T-helper 2 cell (primary cell): ENCODE results near the gene SHISA6.

Source experiments
- DNase-seq, 5 experiments: peaks; one replicate each; pipeline versions ENCODE4 v3.0.0 to v3.0.0-alpha.2; 2012 to 2022

The SHISA6 gene

GRCh38 chr17:11356371-11356770, 115.4 kb downstream of the SHISA6 start:
- DNase-seq: no peak

- DNase-seq: no peak
Observed at GRCh38 chr17:11363565-11364117, 122.6 kb downstream of the SHISA6 start.

- no peak for DNase-seq
Observed at GRCh38 chr17:11366272-11366850, 125.3 kb downstream of the SHISA6 start.

- no peak for DNase-seq
Observed at GRCh38 chr17:11369575-11369974, 128.6 kb downstream of the SHISA6 start.

- no peak for DNase-seq
Observed at GRCh38 chr17:11372692-11373091, 131.7 kb downstream of the SHISA6 start.

- no peak for DNase-seq
Observed at GRCh38 chr17:11378506-11378905, 137.5 kb downstream of the SHISA6 start.

- no peak for DNase-seq
Observed at GRCh38 chr17:11380761-11381160, 139.7 kb downstream of the SHISA6 start.

GRCh38 chr17:11383157-11383556, 142.1 kb downstream of the SHISA6 start:
- no peak for DNase-seq

- DNase-seq: no peak
Observed at GRCh38 chr17:11384131-11384530, 143.1 kb downstream of the SHISA6 start.

- no peak for DNase-seq
Observed at GRCh38 chr17:11387610-11388009, 146.6 kb downstream of the SHISA6 start.

- DNase-seq: no peak
Observed at GRCh38 chr17:11388054-11388453, 147.0 kb downstream of the SHISA6 start.

GRCh38 chr17:11389583-11389982, 148.6 kb downstream of the SHISA6 start:
- DNase-seq: no peak

- DNase-seq: no peak
Observed at GRCh38 chr17:11391134-11391533, 150.1 kb downstream of the SHISA6 start.

GRCh38 chr17:11404431-11405276, 163.6 kb downstream of the SHISA6 start:
- no peak for DNase-seq

- no peak for DNase-seq
Observed at GRCh38 chr17:11406716-11407115, 165.7 kb downstream of the SHISA6 start.

GRCh38 chr17:11412654-11413053, 171.6 kb downstream of the SHISA6 start:
- no peak for DNase-seq

GRCh38 chr17:11418342-11418741, 177.3 kb downstream of the SHISA6 start:
- no peak for DNase-seq

- DNase-seq: no peak
Observed at GRCh38 chr17:11430751-11431150, 189.7 kb downstream of the SHISA6 start.

- DNase-seq: no peak
Observed at GRCh38 chr17:11438673-11439072, 197.7 kb downstream of the SHISA6 start.

- no peak for DNase-seq
Observed at GRCh38 chr17:11441004-11441403, 200.0 kb downstream of the SHISA6 start.

- DNase-seq: no peak
Observed at GRCh38 chr17:11446316-11446715, 205.3 kb downstream of the SHISA6 start.

GRCh38 chr17:11454096-11454495, 213.1 kb downstream of the SHISA6 start:
- no peak for DNase-seq

- no peak for DNase-seq
Observed at GRCh38 chr17:11458279-11458678, 217.3 kb downstream of the SHISA6 start.

GRCh38 chr17:11459861-11460331, 218.9 kb downstream of the SHISA6 start:
- no peak for DNase-seq
